HG03064 (cell line): ENCODE data around the gene AGAP1.

ENCODE experiments used
- ATAC-seq: cut with Tn5 transposase; IDR thresholded peaks from one replicate; pipeline ENCODE4 v1.9.1; 2021; ENCODE audit warnings: low read depth; ENCODE audit not compliant: unreplicated experiment

Gene AGAP1

GRCh38 chr2:235876099-235876679 lies 382.3 kb downstream of the AGAP1 start:
- ATAC-seq = no peak

- ATAC-seq = no peak
Observed at GRCh38 chr2:235877275-235877802, 383.5 kb downstream of the AGAP1 start.

- ATAC-seq = no peak
Observed at GRCh38 chr2:235879116-235879515, 385.3 kb downstream of the AGAP1 start.

- no peak for ATAC-seq
Observed at GRCh38 chr2:235883675-235884074, 389.8 kb downstream of the AGAP1 start.

- no peak for ATAC-seq
Observed at GRCh38 chr2:235889302-235889630, 395.4 kb downstream of the AGAP1 start.

GRCh38 chr2:235893129-235893698 lies 399.4 kb downstream of the AGAP1 start:
- ATAC-seq = no peak

GRCh38 chr2:235894839-235895238 lies 401.0 kb downstream of the AGAP1 start:
- ATAC-seq = no peak

GRCh38 chr2:235896061-235896460 lies 402.2 kb downstream of the AGAP1 start:
- no peak for ATAC-seq

- ATAC-seq = no peak
Observed at GRCh38 chr2:235897992-235898391, 404.1 kb downstream of the AGAP1 start.

- ATAC-seq = no peak
Observed at GRCh38 chr2:235898766-235899165, 404.9 kb downstream of the AGAP1 start.

GRCh38 chr2:235900631-235901030 lies 406.8 kb downstream of the AGAP1 start:
- ATAC-seq = no peak

GRCh38 chr2:235901243-235901642 lies 407.4 kb downstream of the AGAP1 start:
- no peak for ATAC-seq

- ATAC-seq = no peak
Observed at GRCh38 chr2:235903782-235904584, 410.1 kb downstream of the AGAP1 start.

GRCh38 chr2:235904585-235904931 lies 410.7 kb downstream of the AGAP1 start:
- no peak for ATAC-seq

GRCh38 chr2:235908826-235909225 lies 415.0 kb downstream of the AGAP1 start:
- no peak for ATAC-seq

- no peak for ATAC-seq
Observed at GRCh38 chr2:235909358-235909757, 415.5 kb downstream of the AGAP1 start.

- ATAC-seq = no peak
Observed at GRCh38 chr2:235910067-235910466, 416.2 kb downstream of the AGAP1 start.

- ATAC-seq = no peak
Observed at GRCh38 chr2:235911125-235911524, 417.3 kb downstream of the AGAP1 start.

GRCh38 chr2:235911633-235912233 lies 417.9 kb downstream of the AGAP1 start:
- no peak for ATAC-seq

- no peak for ATAC-seq
Observed at GRCh38 chr2:235914756-235915155, 420.9 kb downstream of the AGAP1 start.

GRCh38 chr2:235917506-235917905 lies 423.7 kb downstream of the AGAP1 start:
- no peak for ATAC-seq
